NT2/D1 (cell line): ENCODE measurements around the gene CSTF2T.

Experiments
- DNase-seq: peaks from one replicate; pipeline ENCODE4 v3.0.0-alpha.2; 2011; ENCODE audit warnings: low read depth, low spot score
- H3K27me3 ChIP-seq: 2 replicates; pipeline ENCODE4 v1.6.0; 2011; ENCODE audit warnings: mild to moderate bottlenecking; ENCODE audit not compliant: insufficient read length, insufficient read depth
- H3K36me3 ChIP-seq: 2 replicates; pipeline ENCODE4 v1.6.1; 2011; ENCODE audit warnings: mild to moderate bottlenecking, low read length, mixed read lengths; ENCODE audit not compliant: insufficient read depth, insufficient read length
- H3K4me1 ChIP-seq: 2 replicates; pipeline ENCODE4 v1.5.1; 2011; ENCODE audit not compliant: insufficient read depth, insufficient read length
- H3K4me3 ChIP-seq: 2 replicates; pipeline ENCODE4 v1.5.1; 2011; ENCODE audit warnings: low read depth; ENCODE audit not compliant: insufficient read length
- H3K9ac ChIP-seq: 2 replicates; pipeline ENCODE4 v1.6.0; 2011; ENCODE audit warnings: low read depth; ENCODE audit not compliant: insufficient read length
- H3K9me3 ChIP-seq: 2 replicates; pipeline ENCODE4 v1.5.1; 2011; ENCODE audit warnings: mild to moderate bottlenecking, low read length; ENCODE audit not compliant: insufficient read depth
- SUZ12 ChIP-seq: IDR thresholded peaks from 2 replicates; pipeline ENCODE4 v1.6.1; 2011; ENCODE audit not compliant: insufficient read length, insufficient read depth; ENCODE audit errors: extremely low read depth
- YY1 ChIP-seq: IDR thresholded peaks from 2 replicates; pipeline ENCODE4 v1.6.1; 2011; ENCODE audit not compliant: insufficient read length, insufficient read depth
- ZNF274 ChIP-seq: IDR thresholded peaks from 2 replicates; pipeline ENCODE4 v1.6.1; 2011; ENCODE audit warnings: mild to moderate bottlenecking, low read depth, low read length

The CSTF2T gene

GRCh38 chr10:51666456-51666855, 32.9 kb downstream of the CSTF2T start:
- no peak overlapping the region for H3K9ac ChIP-seq
- no peaks in the 10 kb centered on the region for H3K36me3 ChIP-seq
- H3K27me3 ChIP-seq = no peaks in the 10 kb centered on the region
- H3K4me3 ChIP-seq = no peak overlapping the region
- H3K9me3 ChIP-seq = no peaks in the 10 kb centered on the region
- H3K4me1 ChIP-seq = no peaks in the 10 kb centered on the region
- no peak for DNase-seq
- TF ChIP-seq SUZ12 = no peak
- no peak for TF ChIP-seq YY1
- TF ChIP-seq ZNF274 = no peak

- H3K4me1 ChIP-seq = no peaks in the 10 kb centered on the region
- no peaks in the 10 kb centered on the region for H3K36me3 ChIP-seq
- no peaks in the 10 kb centered on the region for H3K9me3 ChIP-seq
- H3K4me3 ChIP-seq = no peak overlapping the region
- H3K27me3 ChIP-seq = no peaks in the 10 kb centered on the region
- H3K9ac ChIP-seq = no peak overlapping the region
- no peak for DNase-seq
- TF ChIP-seq ZNF274 (no peak), SUZ12 (no peak), YY1 (no peak)
These were observed 36.3 kb downstream of the CSTF2T start for GRCh38 chr10:51663086-51663485.

- H3K36me3 ChIP-seq = no peaks in the 10 kb centered on the region
- H3K4me3 ChIP-seq = no peak overlapping the region
- TF ChIP-seq ZNF274 = no peak
- TF ChIP-seq YY1 = no peak
- no peak for TF ChIP-seq SUZ12
These were observed 40.1 kb downstream of the CSTF2T start for GRCh38 chr10:51659344-51659743.

GRCh38 chr10:51658000-51658399, 41.4 kb downstream of the CSTF2T start:
- TF ChIP-seq ZNF274 = no peak
- TF ChIP-seq SUZ12 = no peak
- TF ChIP-seq YY1 = no peak
- Histone ChIP-seq H3K9ac (no peak overlapping the region), H3K36me3 (no peaks in the 10 kb centered on the region), H3K4me1 (no peaks in the 10 kb centered on the region), H3K9me3 (no peaks in the 10 kb centered on the region), H3K27me3 (no peaks in the 10 kb centered on the region), H3K4me3 (no peak overlapping the region)
- DNase-seq = no peak

More at GRCh38 chr10:51659344-51659743, 40.1 kb downstream of the CSTF2T start:
- no peak for DNase-seq
- H3K9me3 ChIP-seq = no peaks in the 10 kb centered on the region
- no peaks in the 10 kb centered on the region for H3K4me1 ChIP-seq
- H3K27me3 ChIP-seq = no peaks in the 10 kb centered on the region
- H3K9ac ChIP-seq = no peak overlapping the region

- TF ChIP-seq SUZ12 (no peak), ZNF274 (no peak), YY1 (no peak)
- DNase-seq = no peak
- H3K9me3 ChIP-seq = no peaks in the 10 kb centered on the region
- no peaks in the 10 kb centered on the region for H3K36me3 ChIP-seq
- no peaks in the 10 kb centered on the region for H3K4me1 ChIP-seq
- no peak overlapping the region for H3K9ac ChIP-seq
- H3K4me3 ChIP-seq = no peak overlapping the region
- no peaks in the 10 kb centered on the region for H3K27me3 ChIP-seq
These were observed 42.9 kb downstream of the CSTF2T start for GRCh38 chr10:51656503-51656902.

GRCh38 chr10:51654918-51655317, 44.5 kb downstream of the CSTF2T start:
- no peaks in the 10 kb centered on the region for H3K27me3 ChIP-seq
- no peaks in the 10 kb centered on the region for H3K4me1 ChIP-seq
- no peak overlapping the region for H3K4me3 ChIP-seq
- H3K36me3 ChIP-seq = no peaks in the 10 kb centered on the region
- no peaks in the 10 kb centered on the region for H3K9me3 ChIP-seq
- DNase-seq = no peak
- no peak for TF ChIP-seq SUZ12
- no peak for TF ChIP-seq ZNF274
- no peak for TF ChIP-seq YY1
- no peak overlapping the region for H3K9ac ChIP-seq

- DNase-seq = no peak
- H3K27me3 ChIP-seq = no peaks in the 10 kb centered on the region
- H3K4me1 ChIP-seq = no peaks in the 10 kb centered on the region
- no peak overlapping the region for H3K9ac ChIP-seq
- TF ChIP-seq SUZ12 (no peak), ZNF274 (no peak), YY1 (no peak)
- no peaks in the 10 kb centered on the region for H3K36me3 ChIP-seq
- H3K9me3 ChIP-seq = no peaks in the 10 kb centered on the region
- no peak overlapping the region for H3K4me3 ChIP-seq
These were observed 46.4 kb downstream of the CSTF2T start for GRCh38 chr10:51653025-51653424.

- TF ChIP-seq SUZ12 = no peak
- no peak for TF ChIP-seq YY1
- no peak for TF ChIP-seq ZNF274
- Histone ChIP-seq H3K9ac (no peak overlapping the region), H3K4me3 (no peak overlapping the region), H3K9me3 (no peaks in the 10 kb centered on the region), H3K36me3 (no peaks in the 10 kb centered on the region), H3K4me1 (no peaks in the 10 kb centered on the region), H3K27me3 (no peaks in the 10 kb centered on the region)
- DNase-seq = no peak
These were observed 48.3 kb downstream of the CSTF2T start for GRCh38 chr10:51651063-51651462.
